A549 (cell line): ENCODE measurements around the gene UGT2B7. TPM values are rescaled to one million over a fixed set of nuclear protein-coding genes. Genes with fewer than 3 reads are reported as not detected.

ENCODE experiments used
- ATAC-seq, 2 experiments: fragments of 200-7000 bp in 1 of 2; fragments of >200 bp in 1 of 2; cut with Nextera tagmentation in 1 of 2; cut with Tn5 transposase in 1 of 2; 3 replicates each; pipeline versions ENCODE4 v1.8.0 to v1.9.1; 2018 to 2020; ENCODE audit warnings: mild to moderate bottlenecking in 1 of 2, moderate library complexity in 1 of 2
- CTCF ChIA-PET: fragments of 300-600 bp; sonication (Branson Sonifier 250); formaldehyde crosslinking; extraction: SDS; loops from one replicate; lab custom pipeline; 2021; ENCODE audit warnings: antibody characterized with exemption, inconsistent platforms; lab: Yijun Ruan, JAX
- POLR2A ChIA-PET: fragments of 350-600 bp; formaldehyde crosslinking; extraction: SDS; loops from one replicate; lab custom pipeline; 2021; ENCODE audit warnings: antibody characterized with exemption, inconsistent platforms; lab: Yijun Ruan, JAX
- DNase-seq, 2 experiments: peaks; one replicate each; pipeline versions ENCODE4 v3.0.0 to v3.0.0-alpha.2; 2011 to 2016; ENCODE audit warnings: low read depth in 1 of 2, low spot score in 1 of 2
- FAIRE-seq: peaks from 2 replicates; lab custom pipeline; 2011; peaks lifted over from hg19 to GRCh38; lab: Jason Lieb, UNC
- H3K27ac ChIP-seq, 2 experiments: fragments of >200 bp; sonication (Bioruptor Twin); formaldehyde crosslinking; 3 replicates each; pipeline ENCODE4 v1.5.1; 2016 to 2017
- H3K4me1 ChIP-seq: fragments of >200 bp; sonication (Bioruptor Twin); formaldehyde crosslinking; 3 replicates; pipeline ENCODE4 v1.6.1; 2016
- H3K4me2 ChIP-seq: fragments of >200 bp; sonication (Bioruptor Twin); formaldehyde crosslinking; 3 replicates; pipeline ENCODE4 v1.6.1; 2016
- H3K4me3 ChIP-seq: fragments of >200 bp; sonication (Bioruptor Twin); formaldehyde crosslinking; 3 replicates; pipeline ENCODE4 v1.5.1; 2016
- H3K9me3 ChIP-seq: fragments of >200 bp; sonication (Bioruptor Twin); formaldehyde crosslinking; 3 replicates; pipeline ENCODE4 v1.6.1; 2016
- CBX8 ChIP-seq: fragments of 200-600 bp; sonication (generic); IDR thresholded peaks from 2 replicates; pipeline ENCODE4 v1.6.1; 2016
- CEBPB ChIP-seq, 2 experiments: fragments of >200 bp in 1 of 2; sonication (Bioruptor Twin) in 1 of 2; formaldehyde crosslinking in 1 of 2; IDR thresholded peaks; 2 replicates each; pipeline ENCODE4 v1.6.1; 2012 to 2016
- EP300 ChIP-seq, 2 experiments: fragments of >200 bp; sonication (Bioruptor Twin); formaldehyde crosslinking; IDR thresholded peaks; 2 replicates in 1 of 2; 3 replicates in 1 of 2; pipeline ENCODE4 v1.6.1; 2016 to 2017
- GATA3 ChIP-seq: IDR thresholded peaks from 2 replicates; pipeline ENCODE4 v1.6.1; 2012; ENCODE audit warnings: borderline replicate concordance
- HOXA7 ChIP-seq: fragments of 250-450 bp; sonication (Bioruptor Pico); IDR thresholded peaks from 2 replicates; pipeline ENCODE4 v1.5.0; 2020; ENCODE audit warnings: mild to moderate bottlenecking, moderate library complexity
- KDM5A ChIP-seq: fragments of 200-600 bp; sonication (generic); IDR thresholded peaks from 2 replicates; pipeline ENCODE4 v1.6.1; 2016; ENCODE audit warnings: antibody characterized with exemption, mild to moderate bottlenecking
- MYC ChIP-seq: IDR thresholded peaks from 2 replicates; pipeline ENCODE4 v1.6.1; 2012; ENCODE audit warnings: mild to moderate bottlenecking, inconsistent platforms, low read length, improper control_type of control experiment, borderline replicate concordance
- POLR2A ChIP-seq: IDR thresholded peaks from 2 replicates; pipeline ENCODE4 v1.6.1; 2012; ENCODE audit warnings: mild to moderate bottlenecking, low read length
- RAD21 ChIP-seq, 2 experiments: fragments of >200 bp in 1 of 2; sonication (Bioruptor Twin) in 1 of 2; formaldehyde crosslinking in 1 of 2; IDR thresholded peaks in 1 of 2; conservative IDR thresholded peaks in 1 of 2; 2 replicates in 1 of 2; 3 replicates in 1 of 2; pipeline ENCODE4 v1.6.1; 2012 to 2018; ENCODE audit warnings: inconsistent platforms in 1 of 2
- RARB ChIP-seq: fragments of 250-450 bp; sonication (Bioruptor Pico); IDR thresholded peaks from 2 replicates; pipeline ENCODE4 v1.8.0; 2021; ENCODE audit warnings: mild to moderate bottlenecking, moderate library complexity
- RNF2 ChIP-seq: fragments of 200-600 bp; sonication (generic); IDR thresholded peaks from 2 replicates; pipeline ENCODE4 v1.6.1; 2016; ENCODE audit warnings: low read depth, mild to moderate bottlenecking, antibody characterized with exemption, moderate library complexity, borderline replicate concordance
- SMC3 ChIP-seq: fragments of >200 bp; sonication (Bioruptor Twin); formaldehyde crosslinking; IDR thresholded peaks from 3 replicates; pipeline ENCODE4 v1.6.1; 2018; ENCODE audit warnings: inconsistent platforms
- SREBF2 ChIP-seq: fragments of 450-650 bp; IDR thresholded peaks from 2 replicates; pipeline ENCODE4 v1.6.1; 2014; ENCODE audit warnings: mild to moderate bottlenecking, moderate library complexity
- TP53 ChIP-seq: fragments of 250-450 bp; sonication (Bioruptor Pico); IDR thresholded peaks from 2 replicates; pipeline ENCODE4 v1.5.0; 2021; ENCODE audit warnings: mild to moderate bottlenecking, moderate library complexity
- ZC3H11A ChIP-seq: fragments of 450-650 bp; IDR thresholded peaks from 2 replicates; pipeline ENCODE4 v1.6.1; 2014; ENCODE audit warnings: antibody characterized with exemption, mild to moderate bottlenecking
- ZNF302 ChIP-seq: fragments of 250-450 bp; sonication (Bioruptor Pico); IDR thresholded peaks from 2 replicates; pipeline ENCODE4 v1.9.0; 2021; ENCODE audit warnings: inconsistent platforms, mild to moderate bottlenecking, moderate library complexity
- ZSCAN20 ChIP-seq: fragments of 250-450 bp; sonication (Bioruptor Pico); IDR thresholded peaks from 2 replicates; pipeline ENCODE4 v1.8.0; 2022; ENCODE audit warnings: mild to moderate bottlenecking, moderate library complexity
- WGBS: methylation state at CpG from one replicate; pipeline ENCODE4 v1.1.6; 2017; ENCODE audit errors: missing lambda C conversion rate; 5-methylcytosine and 5-hydroxymethylcytosine counted together
- polyA plus RNA-seq, 4 experiments: library from polyadenylated mRNA; depleted of rRNA in 3 of 4; stranded (reverse); fragments of >200 nt; fragmentation: RNase III in 1 of 4; extraction: RNeasy Plus Mini Kit Qiagen cat#74134 plus additional on column Dnase treatment in 1 of 4; gene quantifications; 2 replicates in 3 of 4; 3 replicates in 1 of 4; pipeline ENCODE4 v1.2.3, GENCODE V29; 2011 to 2017
- TF ChIP-seq, protein P1 (sequence below): fragments of 150-350 bp; IDR thresholded peaks from 2 replicates; pipeline ENCODE4 v1.6.1; 2014; ENCODE audit warnings: low read depth, mild to moderate bottlenecking, low read length
- TF ChIP-seq, protein P2 (sequence below): fragments of 200-600 bp; sonication (generic); IDR thresholded peaks from 2 replicates; pipeline ENCODE4 v1.6.1; 2016; ENCODE audit warnings: antibody characterized with exemption, mild to moderate bottlenecking, moderate library complexity

UGT2B7 gene
- polyA plus RNA-seq, 2 of the 4 experiments (the other 2 are of a cell fraction): 0.22 to 0.78 TPM

DNA sequence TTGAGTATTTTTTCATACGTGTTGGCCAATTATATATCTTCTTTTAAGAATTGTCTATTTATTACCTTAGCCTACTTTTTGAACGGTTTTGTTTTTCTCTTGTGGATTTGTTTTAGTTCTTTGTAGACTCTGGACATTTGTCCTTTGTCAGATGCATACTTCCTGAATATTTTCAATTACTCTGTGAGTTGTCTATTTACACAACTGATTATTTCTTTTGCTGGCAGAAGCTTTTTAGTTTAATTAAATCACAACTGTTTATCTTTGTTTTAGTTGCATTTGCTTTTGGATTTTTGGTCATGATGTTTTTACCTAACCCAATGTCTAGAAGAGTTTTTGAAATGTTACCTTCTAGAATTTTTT lies 19.6 kb downstream of the UGT2B7 start:
- POLR2A ChIA-PET: no interaction called here
- no peaks in the 10 kb centered on the region for H3K4me1 ChIP-seq
- FAIRE-seq (no peak), DNase-seq (no peak), ATAC-seq (no peak)
- WGBS: 46% methylated on average over 2 of the region's 2 CpGs
- H3K27ac ChIP-seq: no peak overlapping the region
- TF ChIP-seq, protein P1, sequence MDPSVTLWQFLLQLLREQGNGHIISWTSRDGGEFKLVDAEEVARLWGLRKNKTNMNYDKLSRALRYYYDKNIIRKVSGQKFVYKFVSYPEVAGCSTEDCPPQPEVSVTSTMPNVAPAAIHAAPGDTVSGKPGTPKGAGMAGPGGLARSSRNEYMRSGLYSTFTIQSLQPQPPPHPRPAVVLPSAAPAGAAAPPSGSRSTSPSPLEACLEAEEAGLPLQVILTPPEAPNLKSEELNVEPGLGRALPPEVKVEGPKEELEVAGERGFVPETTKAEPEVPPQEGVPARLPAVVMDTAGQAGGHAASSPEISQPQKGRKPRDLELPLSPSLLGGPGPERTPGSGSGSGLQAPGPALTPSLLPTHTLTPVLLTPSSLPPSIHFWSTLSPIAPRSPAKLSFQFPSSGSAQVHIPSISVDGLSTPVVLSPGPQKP: no peak
- CTCF ChIA-PET: no interaction called here
- H3K4me2 ChIP-seq: no peak overlapping the region
- H3K9me3 ChIP-seq: no peaks in the 10 kb centered on the region
- H3K4me3 ChIP-seq: no peak overlapping the region

DNA sequence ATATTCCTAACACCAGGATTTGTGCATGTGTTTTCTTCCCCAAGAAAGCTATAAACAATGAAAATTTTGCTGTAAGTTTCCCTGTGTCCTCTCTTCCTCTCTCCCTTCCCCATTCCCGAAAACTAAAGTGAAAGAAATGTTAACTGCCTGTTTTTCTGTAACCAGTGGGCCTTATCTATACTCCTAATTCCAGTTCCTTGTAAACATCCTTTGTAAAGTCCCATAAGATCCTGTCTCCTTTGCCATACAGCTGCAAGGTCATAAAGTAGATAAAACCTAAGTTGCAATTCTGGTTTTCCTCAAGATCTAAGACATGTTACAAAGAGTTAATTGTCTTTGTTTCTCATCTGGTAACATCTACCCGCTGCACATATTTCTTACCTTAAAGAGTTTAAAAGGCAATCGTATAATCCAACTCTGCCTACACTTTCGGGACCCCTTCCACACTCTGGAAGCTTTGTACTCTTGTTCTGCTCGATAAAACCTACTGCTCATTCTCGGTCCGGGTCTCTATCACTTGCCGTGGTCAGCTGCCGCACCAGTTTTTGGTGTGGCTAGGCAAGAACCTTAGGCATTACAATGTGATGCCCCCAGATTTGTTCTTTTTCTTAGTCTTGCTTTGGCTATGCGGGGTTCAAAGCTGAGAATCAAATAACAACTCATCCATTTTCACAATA lies 20.5 kb downstream of the UGT2B7 start:
- 92% methylated on average over 10 of the region's 10 CpGs for WGBS
- Histone ChIP-seq H3K27ac (no peak overlapping the region), H3K4me2 (no peak overlapping the region), H3K4me3 (no peak overlapping the region), H3K4me1 (no peaks in the 10 kb centered on the region), H3K9me3 (no peaks in the 10 kb centered on the region)
- no peak for ATAC-seq
- FAIRE-seq: no peak
- no peak for DNase-seq
- CTCF ChIA-PET: no interaction called here
- no peak for TF ChIP-seq HOXA7 (CRISPR knock-in tag)
- TF ChIP-seq SMC3: no peak
- TF ChIP-seq ZC3H11A: no peak
- no peak for TF ChIP-seq RAD21 (conservative IDR thresholded peaks at IDR 0.05 in 1 of 2, IDR thresholded peaks at IDR 0.05 in 1 of 2)
- TF ChIP-seq EP300 (IDR thresholded peaks at IDR 0.05): no peak
- no peak for TF ChIP-seq POLR2A
- no peak for TF ChIP-seq SREBF2
- TF ChIP-seq CBX8: no peak
- no peak for TF ChIP-seq ZSCAN20 (CRISPR knock-in tag)
- no peak for TF ChIP-seq GATA3
- TF ChIP-seq RARB (CRISPR knock-in tag): no peak
- TF ChIP-seq CEBPB (IDR thresholded peaks at IDR 0.05): no peak
- TF ChIP-seq, protein P2, sequence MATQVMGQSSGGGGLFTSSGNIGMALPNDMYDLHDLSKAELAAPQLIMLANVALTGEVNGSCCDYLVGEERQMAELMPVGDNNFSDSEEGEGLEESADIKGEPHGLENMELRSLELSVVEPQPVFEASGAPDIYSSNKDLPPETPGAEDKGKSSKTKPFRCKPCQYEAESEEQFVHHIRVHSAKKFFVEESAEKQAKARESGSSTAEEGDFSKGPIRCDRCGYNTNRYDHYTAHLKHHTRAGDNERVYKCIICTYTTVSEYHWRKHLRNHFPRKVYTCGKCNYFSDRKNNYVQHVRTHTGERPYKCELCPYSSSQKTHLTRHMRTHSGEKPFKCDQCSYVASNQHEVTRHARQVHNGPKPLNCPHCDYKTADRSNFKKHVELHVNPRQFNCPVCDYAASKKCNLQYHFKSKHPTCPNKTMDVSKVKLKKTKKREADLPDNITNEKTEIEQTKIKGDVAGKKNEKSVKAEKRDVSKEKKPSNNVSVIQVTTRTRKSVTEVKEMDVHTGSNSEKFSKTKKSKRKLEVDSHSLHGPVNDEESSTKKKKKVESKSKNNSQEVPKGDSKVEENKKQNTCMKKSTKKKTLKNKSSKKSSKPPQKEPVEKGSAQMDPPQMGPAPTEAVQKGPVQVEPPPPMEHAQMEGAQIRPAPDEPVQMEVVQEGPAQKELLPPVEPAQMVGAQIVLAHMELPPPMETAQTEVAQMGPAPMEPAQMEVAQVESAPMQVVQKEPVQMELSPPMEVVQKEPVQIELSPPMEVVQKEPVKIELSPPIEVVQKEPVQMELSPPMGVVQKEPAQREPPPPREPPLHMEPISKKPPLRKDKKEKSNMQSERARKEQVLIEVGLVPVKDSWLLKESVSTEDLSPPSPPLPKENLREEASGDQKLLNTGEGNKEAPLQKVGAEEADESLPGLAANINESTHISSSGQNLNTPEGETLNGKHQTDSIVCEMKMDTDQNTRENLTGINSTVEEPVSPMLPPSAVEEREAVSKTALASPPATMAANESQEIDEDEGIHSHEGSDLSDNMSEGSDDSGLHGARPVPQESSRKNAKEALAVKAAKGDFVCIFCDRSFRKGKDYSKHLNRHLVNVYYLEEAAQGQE: no peak
- TF ChIP-seq RNF2: no peak
- no peak for TF ChIP-seq KDM5A
- TF ChIP-seq ZNF302 (CRISPR knock-in tag): no peak
- no peak for TF ChIP-seq MYC
- POLR2A ChIA-PET: no interaction called here

DNA sequence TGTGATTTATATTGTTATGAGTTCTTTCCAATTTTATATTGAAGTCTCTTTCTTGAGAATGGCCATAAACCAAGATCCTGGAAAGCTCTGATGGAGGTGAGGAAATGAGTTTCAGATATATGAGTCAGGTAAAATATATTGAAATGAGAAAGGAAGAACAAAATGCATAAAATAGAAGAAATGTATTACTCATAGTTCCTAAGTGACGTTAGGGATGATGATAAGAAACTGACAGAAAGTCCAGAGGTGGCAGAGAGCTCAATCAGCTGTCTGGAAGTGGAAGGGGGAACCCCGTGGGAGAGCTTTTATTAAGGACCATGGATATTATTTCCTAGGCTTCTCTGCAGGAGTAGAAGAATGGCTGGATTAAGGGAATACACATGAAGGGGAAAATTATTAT lies 24.6 kb downstream of the UGT2B7 start:
- Histone ChIP-seq H3K4me2 (no peak overlapping the region), H3K9me3 (no peaks in the 10 kb centered on the region), H3K4me3 (no peak overlapping the region), H3K4me1 (no peaks in the 10 kb centered on the region), H3K27ac (no peak overlapping the region)
- FAIRE-seq (no peak), ATAC-seq (no peak), DNase-seq (no peak)
- WGBS: 51% methylated on average over 2 of the region's 2 CpGs
- ChIA-PET POLR2A (no interaction called here), CTCF (no interaction called here)
- no peak for TF ChIP-seq TP53 (CRISPR knock-in tag)
